HG02852 (cell line): ENCODE measurements around the gene TBCD.
"Not testable (repeated sequence)": the region's sequence is repeated elsewhere in the genome, so short reads cannot be mapped to it uniquely, and the experiment has no call there.

Source experiments
- ATAC-seq: cut with Tn5 transposase; IDR thresholded peaks from one replicate; pipeline ENCODE4 v1.9.1; 2021; ENCODE audit warnings: mild to moderate bottlenecking, moderate library complexity; ENCODE audit not compliant: unreplicated experiment

Gene TBCD

DNA sequence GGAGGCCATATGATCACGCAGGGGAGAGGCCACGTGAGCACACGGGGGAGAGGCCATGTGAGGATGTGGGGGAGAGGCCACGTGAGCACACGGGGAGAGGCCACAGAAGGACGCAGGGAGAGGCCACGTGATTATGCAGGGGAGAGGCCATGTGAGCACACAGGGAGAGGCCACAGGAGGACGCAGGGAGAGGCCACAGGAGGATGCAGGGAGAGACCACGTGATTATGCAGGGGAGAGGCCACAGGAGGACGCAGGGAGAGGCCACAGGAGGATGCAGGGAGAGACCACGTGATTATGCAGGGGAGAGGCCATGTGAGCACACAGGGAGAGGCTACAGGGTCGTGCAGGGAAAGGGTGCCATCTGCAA lies 232.4 kb downstream of the TBCD start:
- ATAC-seq: not testable (repeated sequence)

DNA sequence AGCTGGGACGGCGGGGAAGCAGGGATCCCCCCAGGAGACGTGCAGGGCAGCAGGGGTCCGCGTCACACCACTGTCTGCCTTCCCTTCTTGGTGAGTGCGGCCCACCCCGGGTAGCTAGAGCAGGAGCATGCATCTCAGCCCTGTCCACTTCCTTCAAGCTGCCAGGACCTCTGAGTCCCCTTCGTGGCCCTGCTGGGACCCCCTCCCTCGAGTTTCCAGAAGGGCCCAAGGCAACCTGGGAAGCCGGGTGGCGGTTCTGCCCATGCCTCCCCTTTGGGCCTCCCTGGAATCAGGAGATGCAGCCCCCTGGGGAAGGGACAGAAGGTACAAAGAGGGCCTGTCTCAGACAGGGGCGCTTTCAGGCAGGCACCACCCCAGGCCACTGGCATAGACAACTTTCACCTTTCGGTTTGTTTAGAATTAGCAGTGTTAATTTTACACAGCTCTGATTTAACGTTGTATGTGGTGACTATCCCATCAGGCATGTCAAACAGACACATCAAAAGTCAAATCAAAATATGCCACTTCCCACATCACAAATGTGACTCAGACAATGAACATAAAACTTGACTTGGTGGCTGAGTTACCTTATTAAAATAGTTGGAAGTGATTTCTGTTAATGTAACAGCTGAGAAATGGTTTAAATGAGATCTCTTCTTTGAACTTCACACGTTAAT lies 233.0 kb downstream of the TBCD start:
- ATAC-seq: no peak

DNA sequence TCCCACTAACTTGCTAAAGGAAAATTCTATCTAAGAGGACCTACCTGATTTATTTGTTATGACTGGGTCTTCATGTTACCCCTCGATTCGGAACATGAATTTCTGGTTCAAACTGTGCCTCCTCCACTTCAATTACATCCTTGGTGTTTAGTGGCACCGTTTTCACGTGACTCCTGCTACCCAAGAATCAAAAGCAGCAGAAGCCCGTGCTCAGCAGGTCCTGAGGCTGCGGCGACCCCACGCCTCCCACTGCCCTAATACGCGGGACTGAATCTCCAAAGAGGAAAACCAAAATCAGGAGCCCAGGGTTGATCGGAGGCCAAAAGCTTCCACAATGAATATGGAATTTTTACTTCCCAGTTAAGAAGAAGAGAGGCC lies 233.6 kb downstream of the TBCD start:
- ATAC-seq: no peak

DNA sequence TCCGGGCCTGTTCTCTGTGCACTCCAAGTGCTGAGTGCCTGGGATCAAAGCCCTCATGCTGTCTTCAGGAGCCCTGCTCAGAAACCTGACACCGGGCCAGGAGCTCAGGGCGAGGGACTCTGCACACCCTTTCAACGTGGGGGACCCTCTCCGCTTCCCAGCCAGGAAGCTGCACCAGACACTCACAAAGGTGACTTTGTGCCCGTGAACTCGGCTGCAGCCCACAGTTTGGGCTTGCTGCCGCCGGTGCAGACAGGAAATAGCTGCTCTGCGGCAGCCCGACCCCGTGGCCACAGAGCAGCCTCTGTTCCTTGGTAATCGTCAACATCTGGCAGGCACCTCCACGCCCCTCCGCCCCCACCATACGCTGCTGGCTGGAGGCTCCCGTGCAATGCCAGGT lies 234.1 kb downstream of the TBCD start:
- no peak for ATAC-seq

DNA sequence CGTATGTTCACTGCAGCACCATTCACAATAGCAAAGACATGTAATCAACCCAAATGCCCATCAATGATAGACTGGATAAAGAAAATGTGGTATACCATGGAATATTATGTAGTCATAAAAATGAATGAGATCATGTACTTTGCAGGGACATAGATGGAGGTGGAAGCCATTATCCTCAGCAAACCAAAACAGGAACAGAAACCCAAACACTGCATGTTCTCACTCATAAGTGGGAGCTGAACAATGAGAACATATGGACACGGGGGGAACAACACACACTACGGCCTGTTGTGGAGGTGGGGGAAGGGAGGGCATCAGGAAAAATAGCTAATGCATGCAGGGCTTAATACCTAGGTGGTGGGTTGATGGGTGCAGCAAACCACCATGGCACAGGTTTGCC lies 237.2 kb downstream of the TBCD start:
- ATAC-seq: not testable (repeated sequence)

DNA sequence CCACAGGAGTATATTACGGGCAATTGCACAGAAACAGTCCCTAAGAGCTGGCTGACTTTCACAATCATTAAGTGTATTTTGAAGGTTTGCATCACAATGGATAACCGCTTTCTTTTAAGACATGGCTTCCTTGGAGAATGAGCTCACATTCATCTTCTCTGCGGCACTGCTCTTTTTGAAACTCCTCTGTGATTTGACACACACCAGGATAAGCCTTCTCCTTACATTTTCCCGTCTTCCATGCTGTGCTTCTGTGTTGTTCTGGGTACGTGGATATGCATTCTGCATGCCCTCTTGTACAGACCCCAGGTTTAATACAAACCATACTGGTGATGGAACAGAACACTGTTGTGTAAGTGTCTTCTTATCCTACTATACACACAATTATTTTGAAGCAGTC lies 238.0 kb downstream of the TBCD start:
- no peak for ATAC-seq

DNA sequence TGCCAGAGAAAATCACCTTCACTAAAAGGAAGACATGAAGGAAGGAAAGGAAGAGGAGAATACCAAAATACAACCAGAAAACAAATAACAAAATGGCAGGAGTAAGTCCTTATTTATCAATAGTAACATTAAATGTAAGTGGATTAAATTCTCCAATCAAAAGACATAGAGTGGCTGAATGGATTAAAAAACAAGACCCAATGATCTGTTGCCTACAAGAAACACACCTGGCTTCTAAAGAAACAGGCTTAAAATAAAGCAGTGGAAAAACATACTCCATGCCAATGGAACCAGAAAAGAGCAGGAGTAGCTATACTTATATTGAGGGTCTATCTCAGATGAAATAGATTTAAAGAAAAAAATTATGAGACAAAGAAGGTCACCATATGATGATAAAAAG lies 241.1 kb downstream of the TBCD start:
- no peak for ATAC-seq
